ENCODE results near the gene MRS2. TPM values are rescaled to one million over a fixed set of nuclear protein-coding genes. Genes with fewer than 3 reads are reported as not detected.

The MRS2 gene
- total RNA-seq, result 10 to 100 TPM; 29.7 to 32.6 TPM
- polyA plus RNA-seq (ENCODE audit: insufficient read length in 6 of 6), result 10 to 100 TPM; 27.3 to 33.2 (median 31.7) TPM
- long read RNA-seq, donor 1, transcript MRS2-203 (11 exons, 3,313 nt), result major isoform, 5 of 5 reads
- long read RNA-seq, donor 1, partial matches to known transcripts, result 0 of 5 reads
- long read RNA-seq, donor 1, other reads (novel, unspliced or antisense), result 0 of 5 reads
- long read RNA-seq, donor 2, partial matches to known transcripts, result 0 of 2 reads
- long read RNA-seq, donor 2, other reads (novel, unspliced or antisense), result 0 of 2 reads
- long read RNA-seq, donor 3, partial matches to known transcripts, result 0 of 3 reads
- long read RNA-seq, donor 3, other reads (novel, unspliced or antisense), result 0 of 3 reads
- long read RNA-seq, donor 4, transcript MRS2-202 (10 exons, 1,740 nt), result major isoform, 6 of 20 reads
- long read RNA-seq, donor 4, transcript MRS2-203 (11 exons, 3,313 nt), result minor isoform, 5 of 20 reads
- long read RNA-seq, donor 4, partial matches to known transcripts, result 6 of 20 reads
- long read RNA-seq, donor 4, other reads (novel, unspliced or antisense), result 3 of 20 reads
- long read RNA-seq, donor 5, partial matches to known transcripts, result 0 of 2 reads
- long read RNA-seq, donor 5, other reads (novel, unspliced or antisense), result 0 of 2 reads
- long read RNA-seq, donor 6, partial matches to known transcripts, result 0 of 2 reads
- long read RNA-seq, donor 6, other reads (novel, unspliced or antisense), result 0 of 2 reads
- long read RNA-seq, donor 7, partial matches to known transcripts, result 0 of 3 reads
- long read RNA-seq, donor 7, other reads (novel, unspliced or antisense), result 0 of 3 reads
- long read RNA-seq, donor 8, partial matches to known transcripts, result 0 of 2 reads
- long read RNA-seq, donor 8, other reads (novel, unspliced or antisense), result 0 of 2 reads
- long read RNA-seq, donor 9, result 0 reads
- long read RNA-seq, donor 10, partial matches to known transcripts, result 0 of 4 reads
- long read RNA-seq, donor 10, other reads (novel, unspliced or antisense), result 1 of 4 reads
- long read RNA-seq, donor 11, partial matches to known transcripts, result 0 of 2 reads
- long read RNA-seq, donor 11, other reads (novel, unspliced or antisense), result 0 of 2 reads
- long read RNA-seq, donor 12, result 0 reads

GRCh38 chr6:24402697-24403500, at the start of gene MRS2:
MRS2 (plus strand) TSS chr6:24402936; CDS start chr6:24403047, 111 bp downstream.
- peak within 1 kb of the TSS; percentile 94 to 95 for H3K4me3 ChIP-seq
- peaks cover 0 to 20% of the 10 kb centered on the region in 2 donors for H3K27me3 ChIP-seq
- ATAC-seq (peak; percentile 98), DNase-seq (peak; percentile 63 to 96 (median 91))
- no peaks in the 10 kb centered on the region for H3K9me3 ChIP-seq
- H3K4me1 ChIP-seq, result peaks cover 0 to 20% of the 10 kb centered on the region in 2 donors
- peak within 1 kb of the TSS; percentile 37 to 77 for H3K27ac ChIP-seq
- peaks cover 0 to 13% of the 10 kb centered on the region in 2 donors for H3K36me3 ChIP-seq
- TF ChIP-seq CTCF (IDR thresholded peaks at IDR 0.05), result no peak
- intact Hi-C loops (cut with DNase I), result no loop called here

- DNase-seq (no peak), ATAC-seq (no peak)
- intact Hi-C loops (cut with DNase I), result no loop called here
- H3K27me3 ChIP-seq, result peaks cover 5 to 26% of the 10 kb centered on the region in 2 donors
- TF ChIP-seq CTCF (IDR thresholded peaks at IDR 0.05), result no peak
- H3K4me1 ChIP-seq, result peaks cover 0 to 10% of the 10 kb centered on the region in 2 donors
- H3K36me3 ChIP-seq, result no peaks in the 10 kb centered on the region
- H3K27ac ChIP-seq, result no peak overlapping the region
- H3K4me3 ChIP-seq, result no peak overlapping the region
- no peaks in the 10 kb centered on the region for H3K9me3 ChIP-seq
These were observed 48.9 kb upstream of the MRS2 start for GRCh38 chr6:24353861-24354260.

GRCh38 chr6:24355393-24355792, 47.3 kb upstream of the MRS2 start:
- TF ChIP-seq CTCF (IDR thresholded peaks at IDR 0.05), result no peak
- Histone ChIP-seq H3K27me3 (peaks cover 5 to 31% of the 10 kb centered on the region in 2 donors), H3K4me1 (peaks cover 0 to 19% of the 10 kb centered on the region in 2 donors), H3K9me3 (no peaks in the 10 kb centered on the region), H3K36me3 (no peaks in the 10 kb centered on the region), H3K4me3 (no peak overlapping the region), H3K27ac (no peak overlapping the region)
- ATAC-seq, result no peak
- DNase-seq, result no peak
- intact Hi-C loops (cut with DNase I), result no loop called here

GRCh38 chr6:24356310-24356973, 46.3 kb upstream of the MRS2 start:
- intact Hi-C loops (cut with DNase I), result no loop called here
- Histone ChIP-seq H3K4me1 (peaks cover 0 to 19% of the 10 kb centered on the region in 2 donors), H3K36me3 (no peaks in the 10 kb centered on the region), H3K27ac (no peak overlapping the region), H3K9me3 (no peaks in the 10 kb centered on the region), H3K4me3 (peak overlapping the region in 1 of 2 donors; percentile 39), H3K27me3 (peaks cover 5 to 37% of the 10 kb centered on the region in 2 donors)
- ATAC-seq (no peak), DNase-seq (no peak)
- TF ChIP-seq CTCF (IDR thresholded peaks at IDR 0.05), result no peak
